NCI-H2171 treated with DMSO at 0.1 percent for 48 hours (cell line): ENCODE measurements around the gene OIT3.
"Not testable (repeated sequence)": the region's sequence is repeated elsewhere in the genome, so short reads cannot be mapped to it uniquely, and the experiment has no call there.

Experiments
- DNase-seq: peaks from one replicate; lab custom pipeline; 2025; lab: John Stamatoyannopoulos, UW

The OIT3 gene

DNA sequence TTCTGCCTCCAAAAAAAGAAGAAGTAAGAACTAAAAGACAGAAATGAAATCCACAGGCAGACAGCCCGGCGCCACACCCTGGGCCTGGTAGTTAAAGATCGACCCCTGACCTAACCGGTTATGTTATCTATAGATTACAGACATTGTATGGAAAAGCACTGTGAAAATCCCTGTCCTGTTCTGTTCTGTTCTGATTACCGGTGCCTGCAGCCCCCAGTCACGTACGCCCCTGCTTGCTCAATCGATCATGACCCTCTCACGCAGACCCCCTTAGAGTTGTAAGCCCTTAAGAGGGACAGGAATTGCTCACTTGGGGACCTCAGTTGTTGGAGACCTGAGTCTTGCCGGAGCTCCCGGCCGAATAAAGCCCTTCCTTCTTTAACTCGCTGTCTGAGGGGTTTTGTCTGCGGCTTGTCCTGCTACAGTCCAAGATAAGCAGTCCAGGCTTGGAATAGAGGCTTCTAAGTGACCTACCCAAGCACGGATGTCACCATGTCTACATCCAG, 10.5 kb downstream of the OIT3 start:
- not testable (repeated sequence) for DNase-seq

DNA sequence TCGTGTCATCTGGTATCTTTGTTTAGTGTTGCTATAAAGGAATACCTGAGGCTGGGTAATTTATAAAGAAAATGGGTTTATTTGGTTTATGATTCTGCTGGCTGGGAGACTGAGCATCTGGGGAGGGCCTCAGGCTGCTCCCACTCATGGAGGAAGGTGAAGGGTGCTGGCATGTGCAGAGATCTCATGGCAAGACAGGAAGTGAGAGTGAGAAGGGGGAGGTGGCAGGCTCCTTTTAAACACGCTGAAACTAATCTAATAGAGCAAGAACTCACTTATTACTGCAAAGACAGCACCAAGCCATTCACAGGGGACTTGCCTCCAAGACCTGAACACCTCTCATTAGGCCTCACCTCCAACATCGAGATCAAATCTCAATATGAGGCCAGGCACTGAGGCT, 11.3 kb downstream of the OIT3 start:
- no peak for DNase-seq

DNA sequence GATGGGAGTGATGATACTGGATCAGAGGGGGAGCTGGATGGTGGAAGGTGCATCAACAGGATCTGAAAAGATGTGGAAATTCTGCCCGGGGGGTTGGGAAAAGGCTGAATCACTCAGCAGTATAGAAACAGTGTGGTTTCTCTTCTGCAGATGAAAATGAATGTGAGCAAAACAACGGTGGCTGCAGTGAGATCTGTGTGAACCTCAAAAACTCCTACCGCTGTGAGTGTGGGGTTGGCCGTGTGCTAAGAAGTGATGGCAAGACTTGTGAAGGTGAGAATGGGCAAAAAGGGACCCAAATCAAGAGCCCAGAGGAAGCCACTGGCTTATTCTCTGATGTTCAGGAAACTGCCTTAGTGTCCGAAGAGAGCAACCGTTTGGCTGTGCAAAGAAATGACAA, 12.9 kb downstream of the OIT3 start:
- DNase-seq = no peak

DNA sequence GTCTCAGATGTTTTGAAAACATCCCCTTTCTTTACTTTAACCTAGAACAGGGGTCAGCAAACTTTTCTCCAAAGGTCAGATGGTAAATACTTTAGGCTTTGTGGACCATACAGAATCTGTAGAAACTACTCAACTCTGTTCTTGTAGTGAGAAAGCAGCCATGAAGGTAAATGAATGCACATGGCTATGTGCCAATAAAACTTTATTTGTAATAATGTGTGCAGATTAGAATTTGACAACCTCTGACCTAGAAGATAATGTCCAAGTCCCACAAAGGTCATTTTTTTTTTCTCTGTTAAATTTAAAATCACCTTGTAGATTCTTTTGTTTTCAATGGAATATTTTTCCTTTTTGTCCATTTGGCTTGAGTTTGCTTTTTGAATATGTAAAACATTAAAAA, 17.2 kb downstream of the OIT3 start:
- DNase-seq = no peak

DNA sequence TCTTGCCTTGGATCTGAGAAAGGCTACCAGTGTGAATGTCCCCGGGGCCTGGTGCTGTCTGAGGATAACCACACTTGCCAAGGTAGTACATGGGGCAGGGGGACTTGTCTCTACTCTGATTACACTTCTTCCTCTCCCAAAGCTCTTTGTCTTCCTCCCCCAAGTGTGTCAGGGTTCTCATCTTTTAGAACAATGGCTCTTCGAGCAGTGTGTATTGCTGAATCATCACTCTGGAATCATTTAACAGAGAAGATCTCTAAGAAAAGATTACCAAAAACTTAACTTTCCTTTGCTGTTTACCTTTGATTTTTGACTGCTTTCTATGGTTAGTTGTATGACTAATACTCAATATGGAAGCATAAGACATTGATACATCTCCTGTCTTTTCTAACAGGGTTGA, 18.2 kb downstream of the OIT3 start:
- DNase-seq = no peak

DNA sequence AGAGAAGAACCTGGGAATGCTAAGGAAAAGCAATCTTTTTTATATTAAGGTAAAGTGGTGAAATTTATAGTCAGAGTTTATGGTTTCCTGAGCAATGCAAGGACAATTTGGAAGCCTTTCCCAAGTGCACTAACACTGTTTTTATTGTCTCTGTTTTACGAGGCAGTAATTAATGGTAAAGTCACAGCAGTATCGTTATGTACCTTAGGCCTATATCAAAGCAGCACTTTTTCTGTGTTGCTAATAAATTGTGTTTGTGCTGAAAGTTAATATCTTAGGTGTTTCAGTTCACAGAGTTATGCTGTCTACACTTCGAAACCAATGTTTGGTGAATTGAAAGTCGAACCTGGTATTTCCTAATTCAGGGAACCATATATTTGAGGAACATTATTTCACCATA, 19.2 kb downstream of the OIT3 start:
- DNase-seq = no peak

DNA sequence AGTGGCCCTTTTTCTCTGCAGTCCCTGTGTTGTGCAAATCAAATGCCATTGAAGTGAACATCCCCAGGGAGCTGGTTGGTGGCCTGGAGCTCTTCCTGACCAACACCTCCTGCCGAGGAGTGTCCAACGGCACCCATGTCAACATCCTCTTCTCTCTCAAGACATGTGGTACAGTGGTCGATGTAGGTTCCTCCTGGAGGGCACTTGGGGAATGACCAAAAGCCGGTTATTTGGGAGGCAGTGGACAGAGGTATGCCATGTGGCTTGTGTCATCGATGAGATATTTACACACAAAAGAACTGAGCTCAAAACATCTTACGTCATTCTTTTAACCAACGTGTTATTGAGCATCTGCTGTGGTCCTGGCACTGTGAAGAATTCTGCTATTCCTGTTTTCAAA, 19.7 kb downstream of the OIT3 start:
- DNase-seq = no peak

DNA sequence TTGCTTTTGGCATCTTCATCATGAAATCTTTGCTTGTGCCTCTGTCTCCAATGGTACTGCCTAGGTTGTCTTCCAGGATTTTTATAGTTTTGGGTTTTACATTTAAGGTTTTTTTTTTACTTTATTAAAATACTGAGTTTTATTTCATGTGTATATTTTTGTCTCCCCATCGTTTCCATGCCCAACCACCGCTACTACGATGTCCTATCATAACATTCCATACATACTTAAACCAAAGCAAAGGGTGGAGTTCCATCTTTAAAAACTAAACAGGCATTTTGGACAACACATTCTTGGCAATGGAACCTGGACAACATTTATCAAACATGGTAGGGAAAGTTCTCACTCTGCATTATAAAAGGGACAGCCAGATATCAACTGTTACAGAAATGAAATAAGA, 23.7 kb downstream of the OIT3 start:
- not testable (repeated sequence) for DNase-seq

DNA sequence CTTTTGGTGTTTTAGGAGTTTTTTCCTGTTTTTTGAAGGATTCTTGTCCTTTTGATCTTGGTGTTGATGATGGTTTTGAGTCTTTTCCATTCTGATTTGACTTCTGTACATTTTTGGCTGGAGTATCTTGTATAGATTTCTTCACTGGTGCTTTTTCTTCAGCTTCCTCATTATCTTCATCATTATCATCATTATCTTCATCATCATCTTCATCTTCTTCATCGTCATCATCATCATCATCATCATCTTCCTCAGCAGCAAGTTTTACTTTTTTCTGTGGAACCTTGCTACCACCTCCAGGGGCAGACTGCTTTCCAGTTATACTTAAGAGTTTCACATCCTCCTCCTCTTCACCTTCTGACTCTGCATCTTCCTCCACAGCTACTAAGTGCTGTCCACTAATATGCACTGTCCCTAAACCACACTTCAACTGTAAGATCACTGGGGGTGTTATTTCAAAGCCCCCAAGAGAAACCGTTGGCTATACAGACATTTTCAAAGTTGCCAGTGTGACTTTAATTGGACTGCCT, 24.3 kb downstream of the OIT3 start:
- not testable (repeated sequence) for DNase-seq

DNA sequence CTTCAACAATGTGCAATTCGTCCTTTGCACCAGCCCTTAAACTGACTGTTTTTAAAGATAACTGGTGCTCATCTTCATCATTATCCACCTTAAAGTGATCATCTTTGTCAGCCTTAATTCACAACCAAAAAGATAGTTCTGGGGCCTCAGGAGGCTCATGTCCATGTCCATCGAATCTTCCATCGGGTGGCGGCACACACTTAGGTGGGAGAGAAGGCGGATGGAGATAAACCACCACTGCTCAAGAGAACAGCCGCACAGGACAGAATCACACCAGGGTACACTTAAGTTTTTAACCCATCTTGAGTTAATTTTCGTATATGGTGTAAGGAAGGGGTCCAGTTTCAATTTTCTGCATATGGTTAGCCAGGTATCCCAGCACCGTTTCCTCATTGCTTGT, 24.8 kb downstream of the OIT3 start:
- DNase-seq = no peak

DNA sequence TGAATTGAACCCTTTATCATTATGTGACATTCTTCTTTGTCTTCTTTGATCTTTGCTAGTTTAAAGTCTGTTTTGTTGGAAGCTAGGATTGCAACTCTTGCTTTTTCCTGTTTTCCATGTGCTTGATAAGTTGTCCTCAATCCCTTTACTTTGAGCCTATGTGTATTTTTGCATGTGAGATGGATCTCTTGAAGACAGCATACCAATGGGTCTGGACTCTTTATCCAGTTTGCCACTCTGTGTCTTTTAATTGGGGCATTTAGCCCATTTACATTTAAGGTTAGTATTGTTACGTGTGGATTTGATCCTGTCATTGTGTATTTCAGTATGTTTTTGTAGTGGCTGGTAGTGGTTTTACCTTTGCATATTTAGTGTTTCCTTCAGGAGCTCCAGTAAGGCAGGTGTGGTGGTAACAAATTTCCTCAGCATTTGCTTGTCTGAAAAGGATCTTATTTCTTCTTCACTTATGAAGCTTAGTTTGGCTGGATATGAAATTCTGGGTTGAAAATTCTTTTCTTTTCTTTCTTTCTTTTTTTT, 27.7 kb downstream of the OIT3 start:
- not testable (repeated sequence) for DNase-seq

DNA sequence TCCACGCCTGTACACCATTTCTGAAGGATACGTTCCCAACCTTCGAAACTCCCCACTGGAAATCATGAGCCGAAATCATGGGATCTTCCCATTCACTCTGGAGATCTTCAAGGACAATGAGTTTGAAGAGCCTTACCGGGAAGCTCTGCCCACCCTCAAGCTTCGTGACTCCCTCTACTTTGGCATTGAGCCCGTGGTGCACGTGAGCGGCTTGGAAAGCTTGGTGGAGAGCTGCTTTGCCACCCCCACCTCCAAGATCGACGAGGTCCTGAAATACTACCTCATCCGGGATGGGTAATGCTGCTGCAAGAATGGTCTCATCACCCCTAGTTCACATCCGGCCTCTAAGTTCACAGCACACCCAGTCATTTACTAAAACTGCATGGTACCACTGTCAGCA, 30.8 kb downstream of the OIT3 start:
- DNase-seq = no peak

DNA sequence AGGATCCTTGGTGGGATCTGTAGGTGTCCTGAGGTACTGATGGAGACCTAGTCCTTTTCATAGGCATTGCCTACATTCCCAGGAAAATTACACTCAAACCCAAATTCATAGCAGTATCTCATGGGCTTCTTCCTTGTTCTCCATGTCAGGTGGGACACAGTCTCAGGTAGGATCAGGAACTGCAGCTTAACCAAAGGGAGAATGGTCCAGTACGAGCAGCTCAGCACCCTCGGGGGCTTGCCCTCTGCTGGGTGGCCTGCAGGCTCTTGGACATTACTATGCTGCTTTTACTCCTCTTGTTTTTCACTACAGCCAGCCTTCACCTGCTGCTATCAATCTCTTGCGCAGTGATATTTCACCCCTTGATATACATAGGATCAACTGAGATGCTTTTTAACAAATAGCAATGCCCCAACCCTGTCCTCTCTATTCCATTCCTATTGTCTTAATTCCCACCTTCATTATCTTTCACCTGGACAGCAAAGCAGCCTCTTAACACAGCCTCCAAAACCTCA, 32.5 kb downstream of the OIT3 start:
- DNase-seq = no peak

DNA sequence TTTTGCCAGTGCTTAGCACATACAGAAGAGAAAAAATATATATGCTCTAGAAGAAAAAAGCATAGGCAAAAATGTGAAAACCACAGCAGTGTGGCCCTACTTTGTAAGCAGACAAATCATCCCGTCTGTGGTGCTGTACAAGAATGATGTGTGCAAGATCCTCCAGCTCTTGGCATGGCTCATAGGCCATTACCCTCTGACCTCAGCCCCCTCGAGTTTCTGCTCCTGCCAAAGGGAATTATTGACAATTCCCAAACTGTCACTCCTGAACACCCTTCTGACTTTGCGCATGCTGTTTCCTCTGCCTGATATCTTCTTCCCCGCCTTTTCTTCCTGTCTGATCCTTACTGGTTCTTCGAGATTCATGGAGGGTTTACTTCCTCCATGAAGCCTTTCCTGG, 33.9 kb downstream of the OIT3 start:
- DNase-seq = no peak

DNA sequence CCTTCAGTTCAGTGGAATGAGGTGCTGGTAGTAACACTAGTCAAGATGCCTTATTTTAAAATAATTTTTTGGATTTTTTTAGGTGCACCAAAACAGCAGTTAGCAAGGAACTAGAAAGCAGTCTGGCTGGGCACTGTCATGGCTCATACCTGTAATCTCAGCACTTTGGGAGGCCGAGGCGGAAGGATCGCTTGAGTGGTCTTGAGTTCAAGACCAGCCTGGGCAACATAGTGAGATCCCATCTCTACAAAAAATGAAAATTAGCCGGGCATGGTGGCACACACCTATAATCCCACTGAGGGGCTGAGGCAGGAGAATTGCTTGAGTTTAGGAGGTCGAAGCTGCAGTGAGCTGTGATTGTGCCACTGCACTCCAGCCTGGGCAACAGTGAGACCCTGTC, 35.3 kb downstream of the OIT3 start:
- DNase-seq = no peak

DNA sequence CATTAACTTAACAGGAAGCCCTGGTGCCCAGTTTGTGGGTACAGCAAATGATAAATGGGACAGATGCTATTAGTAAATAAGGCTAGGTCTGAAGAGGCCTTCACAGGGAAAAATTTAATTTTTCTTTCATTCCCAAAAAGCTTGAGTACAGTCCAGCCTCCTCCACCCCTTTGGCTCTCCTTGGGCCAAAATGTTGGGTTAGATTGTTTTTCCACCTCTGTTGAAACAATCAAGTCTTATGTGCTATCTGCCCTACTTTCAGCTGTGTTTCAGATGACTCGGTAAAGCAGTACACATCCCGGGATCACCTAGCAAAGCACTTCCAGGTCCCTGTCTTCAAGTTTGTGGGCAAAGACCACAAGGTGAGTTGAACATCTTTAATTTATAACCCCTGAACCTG, 36.7 kb downstream of the OIT3 start:
- DNase-seq = no peak

DNA sequence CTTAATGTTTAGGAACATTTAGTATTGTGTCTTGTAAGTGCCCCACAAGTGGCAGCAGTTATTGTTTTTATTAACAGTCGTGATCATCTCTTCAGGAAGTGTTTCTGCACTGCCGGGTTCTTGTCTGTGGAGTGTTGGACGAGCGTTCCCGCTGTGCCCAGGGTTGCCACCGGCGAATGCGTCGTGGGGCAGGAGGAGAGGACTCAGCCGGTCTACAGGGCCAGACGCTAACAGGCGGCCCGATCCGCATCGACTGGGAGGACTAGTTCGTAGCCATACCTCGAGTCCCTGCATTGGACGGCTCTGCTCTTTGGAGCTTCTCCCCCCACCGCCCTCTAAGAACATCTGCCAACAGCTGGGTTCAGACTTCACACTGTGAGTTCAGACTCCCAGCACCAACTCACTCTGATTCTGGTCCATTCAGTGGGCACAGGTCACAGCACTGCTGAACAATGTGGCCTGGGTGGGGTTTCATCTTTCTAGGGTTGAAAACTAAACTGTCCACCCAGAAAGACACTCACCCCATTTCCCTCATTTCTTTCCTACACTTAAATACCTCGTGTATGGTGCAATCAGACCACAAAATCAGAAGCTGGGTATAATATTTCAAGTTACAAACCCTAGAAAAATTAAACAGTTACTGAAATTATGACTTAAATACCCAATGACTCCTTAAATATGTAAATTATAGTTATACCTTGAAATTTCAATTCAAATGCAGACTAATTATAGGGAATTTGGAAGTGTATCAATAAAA, 38.9 kb downstream of the OIT3 start:
- DNase-seq = no peak

DNA sequence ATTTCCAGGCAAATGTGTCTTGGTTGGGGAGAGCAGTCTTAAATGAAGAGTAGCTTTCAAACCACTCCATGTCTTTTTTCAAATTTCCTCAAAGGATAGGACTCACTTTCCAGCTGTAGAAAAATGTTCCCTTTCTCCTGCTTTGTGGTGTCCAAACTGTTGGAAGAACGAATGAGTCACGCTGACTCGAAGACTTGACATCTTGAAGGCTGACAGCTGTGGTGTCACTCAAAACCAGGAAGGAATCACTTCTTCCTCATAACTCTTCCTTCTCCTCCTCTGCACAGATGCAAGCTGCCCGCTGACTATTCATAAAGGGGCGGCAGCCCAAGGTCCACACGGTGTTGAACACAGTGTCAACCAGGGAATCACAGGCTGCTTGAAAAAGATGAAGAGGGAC, 41.8 kb downstream of the OIT3 start:
- DNase-seq = no peak

DNA sequence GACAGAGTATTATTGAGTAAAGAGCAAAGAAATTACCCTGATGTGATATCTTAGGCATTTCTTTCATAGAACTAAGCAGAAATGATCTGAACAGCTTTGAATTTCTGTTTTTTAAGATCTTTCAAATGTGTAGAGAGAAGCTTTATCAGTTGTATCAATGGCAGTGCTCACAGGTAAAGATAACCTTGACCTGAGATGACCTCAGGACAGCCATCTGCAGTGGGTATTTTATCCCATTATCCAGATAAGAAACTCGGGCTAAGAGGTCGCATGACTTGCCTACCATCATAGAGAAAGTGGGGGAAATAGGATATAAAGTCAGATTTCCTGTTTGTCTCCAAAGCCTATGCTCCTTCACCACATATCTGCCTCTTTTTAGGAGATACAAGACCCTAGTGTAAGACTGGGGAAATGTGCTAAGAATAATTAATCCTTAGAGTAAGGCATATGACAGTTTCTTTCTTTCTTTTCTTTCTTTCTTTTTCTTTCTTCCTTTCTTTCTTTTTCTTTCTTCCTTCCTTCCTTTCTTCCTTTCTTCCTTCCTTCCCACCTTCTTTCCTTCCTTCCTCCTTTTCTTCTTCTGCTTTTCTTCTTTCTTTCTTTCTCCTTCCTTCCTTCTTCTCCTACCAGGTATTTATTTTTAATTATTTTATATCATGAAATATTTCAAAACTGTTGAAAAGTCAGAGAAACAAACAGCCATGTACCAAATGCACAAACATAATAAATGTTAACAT, 50.1 kb downstream of the OIT3 start:
- no peak for DNase-seq

DNA sequence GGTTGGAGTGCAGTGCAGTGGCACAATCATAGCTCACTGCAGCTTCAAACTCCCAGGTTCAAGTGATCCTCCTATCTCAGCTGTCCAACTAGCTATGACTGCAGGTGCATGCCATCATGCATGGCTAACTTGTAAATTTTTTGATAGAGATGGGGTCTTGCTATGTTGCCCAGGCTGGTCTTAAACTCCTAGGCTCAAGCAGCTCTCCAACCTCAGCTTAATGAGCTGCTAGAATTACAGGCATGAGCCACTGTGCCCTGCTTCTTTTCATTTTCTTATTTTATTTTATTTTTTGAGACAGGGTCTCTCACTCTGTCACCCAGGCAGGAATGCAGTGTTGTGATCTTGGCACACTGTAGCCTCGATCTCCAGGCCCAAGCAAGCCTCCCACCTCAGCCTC, 53.4 kb downstream of the OIT3 start:
- DNase-seq = no peak

DNA sequence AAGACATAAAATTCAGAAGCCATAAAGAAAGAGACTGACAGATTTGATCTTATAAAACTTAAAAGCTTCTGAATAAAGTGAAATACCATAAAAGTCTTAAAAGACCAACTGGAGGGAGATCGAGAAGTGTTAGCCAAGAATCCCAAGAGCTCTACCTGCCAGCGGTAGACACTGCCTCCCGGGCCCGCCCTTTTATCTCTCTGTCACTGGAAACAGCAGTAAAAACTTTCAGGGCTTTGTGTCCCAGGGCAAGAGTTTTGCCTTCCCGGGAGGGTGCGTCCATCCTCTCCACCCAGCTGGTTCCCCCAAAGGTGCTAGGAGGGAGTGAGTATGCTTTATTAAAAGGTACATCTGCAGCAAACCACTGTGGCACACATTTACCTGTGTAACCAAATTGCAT, 55.2 kb downstream of the OIT3 start:
- DNase-seq = no peak

DNA sequence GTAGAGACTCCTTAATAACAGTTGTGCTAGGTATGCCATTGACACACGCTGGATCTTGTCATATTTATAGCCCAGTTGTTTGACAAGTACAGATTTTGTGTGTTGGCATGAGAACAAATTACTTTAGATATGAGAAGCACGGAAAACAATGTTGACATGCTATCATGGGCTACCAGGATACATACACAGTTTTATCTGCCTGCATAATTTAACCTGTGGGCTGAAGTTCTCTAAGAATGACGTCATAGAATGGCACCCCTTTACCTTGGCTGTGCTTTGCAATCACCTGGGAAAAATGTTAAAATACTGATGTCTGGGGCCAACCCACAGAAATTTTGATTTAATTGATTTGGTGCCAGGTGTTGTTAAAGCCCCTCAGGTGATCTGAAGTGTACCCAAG, 58.2 kb downstream of the OIT3 start:
- no peak for DNase-seq

DNA sequence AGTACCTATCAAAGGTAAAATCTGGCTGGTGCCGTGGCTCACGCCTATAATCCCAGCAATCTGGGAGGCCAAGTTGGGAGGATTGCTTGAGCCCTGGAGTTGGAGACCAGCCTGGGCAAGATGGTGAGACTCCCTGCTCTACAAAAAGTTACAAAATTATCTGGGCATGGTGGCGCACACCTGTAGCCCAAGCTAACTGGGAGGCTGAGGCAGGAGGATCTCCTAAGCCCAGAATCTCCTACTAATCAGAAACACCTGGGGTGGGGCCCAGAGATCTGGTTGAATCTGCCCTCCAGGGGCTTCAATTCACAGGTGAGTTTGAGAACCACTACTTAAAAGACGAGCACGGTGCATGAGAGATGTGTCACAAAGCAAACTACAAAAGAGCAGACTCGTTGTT, 58.6 kb downstream of the OIT3 start:
- DNase-seq = no peak
